Measurements from ENCODE around the gene SEC14L3. TPM values are rescaled to one million over a fixed set of nuclear protein-coding genes. Genes with fewer than 3 reads are reported as not detected.

SEC14L3 gene
- total and polyA plus RNA-seq, 2 donors (not counting 1 experiment from before 2014, with no cell fraction given) = not detected

GRCh38 chr22:30514252-30514651 lies 42.4 kb upstream of the SEC14L3 start:
- Histone ChIP-seq H3K36me3 (replicated peaks in 1 of 2; ENCODE audit: control extremely low read depth in 1 of 2, control insufficient read depth in 1 of 2, extremely low read depth in 1 of 2, insufficient read depth in 2 of 2, low read length in 1 of 2) (no peaks in the 10 kb centered on the region), H3K27me3 (replicated peaks in 1 of 4; ENCODE audit: control extremely low read depth in 1 of 4, control insufficient read depth in 3 of 4, insufficient read depth in 4 of 4, low read length in 3 of 4) (no peaks in the 10 kb centered on the region), H3K9ac (ENCODE audit: low read length) (no peak overlapping the region), H2AFZ (ENCODE audit: insufficient read depth, low read depth, low read length, poor library complexity, severe bottlenecking) (no peak overlapping the region), H3K27ac (ENCODE audit: low read length in 2 of 2) (no peak overlapping the region), H3K4me1 (ENCODE audit: control insufficient read depth in 2 of 2, insufficient read depth in 2 of 2, low read length in 2 of 2) (no peaks in the 10 kb centered on the region), H3K4me3 (ENCODE audit: control extremely low read depth in 1 of 5, extremely low read depth in 1 of 5, insufficient read depth in 1 of 5, low read depth in 2 of 5, low read length in 4 of 5) (no peak overlapping the region), H3K79me2 (ENCODE audit: control insufficient read depth, insufficient read depth, low read length) (no peaks in the 10 kb centered on the region), H4K20me1 (ENCODE audit: control insufficient read depth, insufficient read depth, low read length, poor library complexity, severe bottlenecking) (no peaks in the 10 kb centered on the region), H3K9me3 (ENCODE audit: control extremely low read depth in 1 of 3, control insufficient read depth in 2 of 3, insufficient read depth in 1 of 3, low read length in 2 of 3) (peaks cover 0 to 11% (median 0%) of the 10 kb centered on the region in 3 donors), H3K4me2 (replicated peaks; ENCODE audit: low read depth, low read length, poor library complexity, severe bottlenecking) (no peak overlapping the region)
- ATAC-seq (ENCODE audit: low read depth) = no peak
- WGBS (ENCODE audit: insufficient coverage) = 81% methylated on average over 4 of the region's 4 CpGs
- Mint-ChIP-seq H3K27me3 (peaks cover 3% of the 10 kb centered on the region), H3K4me3 (no peak overlapping the region), H3K9me3 (ENCODE audit: insufficient read depth) (no peaks in the 10 kb centered on the region), H3K4me1 (no peaks in the 10 kb centered on the region), H3K27ac (no peak overlapping the region)
- POLR2A ChIA-PET = no interaction called here
- DNase-seq = no peak
- CTCF ChIA-PET = no interaction called here
- intact Hi-C loops (cut with micrococcal nuclease) = no loop called here
- TF ChIP-seq EZH2 (IDR thresholded peaks at IDR 0.05; ENCODE audit: borderline replicate concordance, insufficient read depth, low read depth, low read length, poor library complexity, severe bottlenecking) = no peak
- no peak for TF ChIP-seq CTCF (IDR thresholded peaks at IDR 0.05)

GRCh38 chr22:30513462-30513861 lies 41.6 kb upstream of the SEC14L3 start:
- DNase-seq (no peak), ATAC-seq (ENCODE audit: low read depth) (no peak)
- TF ChIP-seq CTCF (IDR thresholded peaks at IDR 0.05) (no peak), EZH2 (IDR thresholded peaks at IDR 0.05; ENCODE audit: borderline replicate concordance, insufficient read depth, low read depth, low read length, poor library complexity, severe bottlenecking) (no peak)
- Mint-ChIP-seq H3K9me3 (ENCODE audit: insufficient read depth) (no peaks in the 10 kb centered on the region), H3K27me3 (peaks cover 3% of the 10 kb centered on the region), H3K27ac (no peak overlapping the region), H3K4me3 (no peak overlapping the region), H3K4me1 (no peaks in the 10 kb centered on the region)
- 98% methylated on average over 4 of the region's 6 CpGs for WGBS (ENCODE audit: insufficient coverage)
- no peaks in the 10 kb centered on the region for H4K20me1 ChIP-seq (ENCODE audit: control insufficient read depth, insufficient read depth, low read length, poor library complexity, severe bottlenecking)
- no peak overlapping the region for H3K9ac ChIP-seq (ENCODE audit: low read length)
- no peak overlapping the region for H3K4me3 ChIP-seq (ENCODE audit: control extremely low read depth in 1 of 5, extremely low read depth in 1 of 5, insufficient read depth in 1 of 5, low read depth in 2 of 5, low read length in 4 of 5)
- H3K27ac ChIP-seq (ENCODE audit: low read length in 2 of 2) = no peak overlapping the region
- CTCF ChIA-PET = no interaction called here
- no peak overlapping the region for H3K4me2 ChIP-seq (replicated peaks; ENCODE audit: low read depth, low read length, poor library complexity, severe bottlenecking)
- no peaks in the 10 kb centered on the region for H3K36me3 ChIP-seq (replicated peaks in 1 of 2; ENCODE audit: control extremely low read depth in 1 of 2, control insufficient read depth in 1 of 2, extremely low read depth in 1 of 2, insufficient read depth in 2 of 2, low read length in 1 of 2)
- H3K4me1 ChIP-seq (ENCODE audit: control insufficient read depth in 2 of 2, insufficient read depth in 2 of 2, low read length in 2 of 2) = no peaks in the 10 kb centered on the region
- intact Hi-C loops (cut with micrococcal nuclease) = no loop called here
- H3K79me2 ChIP-seq (ENCODE audit: control insufficient read depth, insufficient read depth, low read length) = no peaks in the 10 kb centered on the region
- H3K27me3 ChIP-seq (replicated peaks in 1 of 4; ENCODE audit: control extremely low read depth in 1 of 4, control insufficient read depth in 3 of 4, insufficient read depth in 4 of 4, low read length in 3 of 4) = no peaks in the 10 kb centered on the region
- peaks cover 0 to 11% (median 0%) of the 10 kb centered on the region in 3 donors for H3K9me3 ChIP-seq (ENCODE audit: control extremely low read depth in 1 of 3, control insufficient read depth in 2 of 3, insufficient read depth in 1 of 3, low read length in 2 of 3)
- H2AFZ ChIP-seq (ENCODE audit: insufficient read depth, low read depth, low read length, poor library complexity, severe bottlenecking) = no peak overlapping the region
- POLR2A ChIA-PET = no interaction called here
